Activated T-cell treated with anti-CD3 and anti-CD28 coated beads, Interleukin-2, amount 50 U/mL, for 4 hours (primary cell): ENCODE results near the gene CNGA3. TPM values are rescaled to one million over a fixed set of nuclear protein-coding genes. Genes with fewer than 3 reads are reported as not detected.

ENCODE experiments used
- ATAC-seq, 2 donors: fragments of 200-7000 bp; cut with Tn5 transposase; one replicate each; pipeline ENCODE4 v1.10.0; 2021
- DNase-seq: peaks from one replicate; pipeline ENCODE4 v3.0.0-alpha.2; 2020
- H3K27me3 Mint-ChIP-seq: one replicate; pipeline ENCODE4 v1.8.0; 2021; ENCODE audit warnings: low read depth, mixed read lengths
- H3K36me3 Mint-ChIP-seq: one replicate; pipeline ENCODE4 v1.8.0; 2022; ENCODE audit warnings: mixed read lengths; ENCODE audit not compliant: insufficient read depth
- H3K4me1 Mint-ChIP-seq: one replicate; pipeline ENCODE4 v1.8.0; 2021; ENCODE audit warnings: low read depth, mixed read lengths
- H3K4me3 Mint-ChIP-seq: one replicate; pipeline ENCODE4 v1.8.0; 2021; ENCODE audit warnings: mild to moderate bottlenecking, moderate library complexity, mixed read lengths
- H3K9me3 Mint-ChIP-seq: one replicate; pipeline ENCODE4 v1.8.0; 2021; ENCODE audit warnings: mixed read lengths
- total RNA-seq, 3 donors: library from RNA; stranded (reverse); gene quantifications; one replicate each; pipeline ENCODE4 v1.2.1, GENCODE V29; 2021

The CNGA3 gene
- total RNA-seq, 3 donors from 2014 or later = not detected

GRCh38 chr2:98378196-98378595 is 31.9 kb downstream of the CNGA3 start:
- DNase-seq (no peak), ATAC-seq (no peak)
- no peaks in the 10 kb centered on the region for H3K4me1 Mint-ChIP-seq
- no peak overlapping the region for H3K4me3 Mint-ChIP-seq
- H3K27me3 Mint-ChIP-seq = peaks cover 14% of the 10 kb centered on the region
- H3K36me3 Mint-ChIP-seq = no peaks in the 10 kb centered on the region
- H3K9me3 Mint-ChIP-seq = no peaks in the 10 kb centered on the region

- peaks cover 11% of the 10 kb centered on the region for H3K27me3 Mint-ChIP-seq
- H3K4me1 Mint-ChIP-seq = no peaks in the 10 kb centered on the region
- no peaks in the 10 kb centered on the region for H3K36me3 Mint-ChIP-seq
- H3K9me3 Mint-ChIP-seq = no peaks in the 10 kb centered on the region
- DNase-seq = no peak
- ATAC-seq = no peak
- no peak overlapping the region for H3K4me3 Mint-ChIP-seq
Observed at GRCh38 chr2:98378901-98379300, 32.6 kb downstream of the CNGA3 start.

- peaks cover 10% of the 10 kb centered on the region for H3K27me3 Mint-ChIP-seq
- no peak for DNase-seq
- no peaks in the 10 kb centered on the region for H3K9me3 Mint-ChIP-seq
Observed at GRCh38 chr2:98379311-98380202, 33.3 kb downstream of the CNGA3 start.

GRCh38 chr2:98380203-98380535 is 33.9 kb downstream of the CNGA3 start:
- Mint-ChIP-seq H3K4me1 (no peaks in the 10 kb centered on the region), H3K9me3 (no peaks in the 10 kb centered on the region), H3K27me3 (peaks cover 14% of the 10 kb centered on the region), H3K36me3 (no peaks in the 10 kb centered on the region), H3K4me3 (no peak overlapping the region)
- no peak for ATAC-seq
- DNase-seq = no peak

More at GRCh38 chr2:98379311-98380202, 33.3 kb downstream of the CNGA3 start:
- Mint-ChIP-seq H3K4me1 (no peaks in the 10 kb centered on the region), H3K36me3 (no peaks in the 10 kb centered on the region), H3K4me3 (no peak overlapping the region)
- no peak for ATAC-seq

GRCh38 chr2:98381494-98381893 is 35.2 kb downstream of the CNGA3 start:
- Mint-ChIP-seq H3K4me3 (no peak overlapping the region), H3K27me3 (peaks cover 11% of the 10 kb centered on the region), H3K36me3 (no peaks in the 10 kb centered on the region), H3K9me3 (no peaks in the 10 kb centered on the region), H3K4me1 (no peaks in the 10 kb centered on the region)
- DNase-seq (no peak), ATAC-seq (no peak)

- Mint-ChIP-seq H3K36me3 (no peaks in the 10 kb centered on the region), H3K4me1 (no peaks in the 10 kb centered on the region), H3K27me3 (peaks cover 12% of the 10 kb centered on the region), H3K9me3 (no peaks in the 10 kb centered on the region), H3K4me3 (no peak overlapping the region)
- ATAC-seq = no peak
- no peak for DNase-seq
Observed at GRCh38 chr2:98382086-98382485, 35.8 kb downstream of the CNGA3 start.

- no peaks in the 10 kb centered on the region for H3K9me3 Mint-ChIP-seq
- H3K4me1 Mint-ChIP-seq = no peaks in the 10 kb centered on the region
- H3K27me3 Mint-ChIP-seq = peaks cover 10% of the 10 kb centered on the region
- ATAC-seq (no peak), DNase-seq (no peak)
- no peaks in the 10 kb centered on the region for H3K36me3 Mint-ChIP-seq
- H3K4me3 Mint-ChIP-seq = no peak overlapping the region
Observed at GRCh38 chr2:98382739-98383138, 36.5 kb downstream of the CNGA3 start.

- DNase-seq (no peak), ATAC-seq (no peak)
- Mint-ChIP-seq H3K27me3 (peaks cover 10% of the 10 kb centered on the region), H3K36me3 (no peaks in the 10 kb centered on the region), H3K9me3 (no peaks in the 10 kb centered on the region), H3K4me3 (no peak overlapping the region), H3K4me1 (no peaks in the 10 kb centered on the region)
Observed at GRCh38 chr2:98383166-98383565, 36.9 kb downstream of the CNGA3 start.

- H3K36me3 Mint-ChIP-seq = no peaks in the 10 kb centered on the region
- peak; percentile 57 for DNase-seq
- peaks cover 8% of the 10 kb centered on the region for H3K27me3 Mint-ChIP-seq
- H3K4me1 Mint-ChIP-seq = no peaks in the 10 kb centered on the region
- peak; percentile 78 to 90 for ATAC-seq
- H3K9me3 Mint-ChIP-seq = no peaks in the 10 kb centered on the region
- H3K4me3 Mint-ChIP-seq = no peak overlapping the region
Observed at GRCh38 chr2:98385050-98385699, 38.9 kb downstream of the CNGA3 start.

GRCh38 chr2:98387478-98387877 is 41.2 kb downstream of the CNGA3 start:
- no peak for DNase-seq
- H3K27me3 Mint-ChIP-seq = peaks cover 8% of the 10 kb centered on the region
- no peaks in the 10 kb centered on the region for H3K36me3 Mint-ChIP-seq
- H3K4me1 Mint-ChIP-seq = no peaks in the 10 kb centered on the region
- H3K4me3 Mint-ChIP-seq = no peak overlapping the region
- no peak for ATAC-seq
- no peaks in the 10 kb centered on the region for H3K9me3 Mint-ChIP-seq

GRCh38 chr2:98388081-98388480 is 41.8 kb downstream of the CNGA3 start:
- ATAC-seq (no peak), DNase-seq (no peak)
- Mint-ChIP-seq H3K4me3 (no peak overlapping the region), H3K36me3 (no peaks in the 10 kb centered on the region), H3K4me1 (no peaks in the 10 kb centered on the region), H3K9me3 (no peaks in the 10 kb centered on the region), H3K27me3 (peaks cover 8% of the 10 kb centered on the region)

- Mint-ChIP-seq H3K36me3 (no peaks in the 10 kb centered on the region), H3K4me1 (no peaks in the 10 kb centered on the region)
- no peak for ATAC-seq
Observed at GRCh38 chr2:98388601-98389250, 42.5 kb downstream of the CNGA3 start.

GRCh38 chr2:98389251-98389605 is 43.0 kb downstream of the CNGA3 start:
- no peaks in the 10 kb centered on the region for H3K4me1 Mint-ChIP-seq
- no peak for DNase-seq
- no peaks in the 10 kb centered on the region for H3K36me3 Mint-ChIP-seq
- peaks cover 8% of the 10 kb centered on the region for H3K27me3 Mint-ChIP-seq
- no peak overlapping the region for H3K4me3 Mint-ChIP-seq
- no peak for ATAC-seq
- no peaks in the 10 kb centered on the region for H3K9me3 Mint-ChIP-seq

More at GRCh38 chr2:98388601-98389250, 42.5 kb downstream of the CNGA3 start:
- Mint-ChIP-seq H3K4me3 (no peak overlapping the region), H3K27me3 (peaks cover 8% of the 10 kb centered on the region), H3K9me3 (no peaks in the 10 kb centered on the region)
- no peak for DNase-seq

- Mint-ChIP-seq H3K4me3 (no peak overlapping the region), H3K9me3 (no peaks in the 10 kb centered on the region), H3K4me1 (no peaks in the 10 kb centered on the region), H3K36me3 (no peaks in the 10 kb centered on the region), H3K27me3 (peaks cover 6% of the 10 kb centered on the region)
- ATAC-seq (no peak), DNase-seq (no peak)
Observed at GRCh38 chr2:98390571-98391476, 44.6 kb downstream of the CNGA3 start.
